ENCODE data around the gene ITGA5. TPM values are rescaled to one million over a fixed set of nuclear protein-coding genes. Genes with fewer than 3 reads are reported as not detected.

The ITGA5 gene
- total RNA-seq, 2 donors from 2014 or later = 31.8 to 32.1 TPM

DNA sequence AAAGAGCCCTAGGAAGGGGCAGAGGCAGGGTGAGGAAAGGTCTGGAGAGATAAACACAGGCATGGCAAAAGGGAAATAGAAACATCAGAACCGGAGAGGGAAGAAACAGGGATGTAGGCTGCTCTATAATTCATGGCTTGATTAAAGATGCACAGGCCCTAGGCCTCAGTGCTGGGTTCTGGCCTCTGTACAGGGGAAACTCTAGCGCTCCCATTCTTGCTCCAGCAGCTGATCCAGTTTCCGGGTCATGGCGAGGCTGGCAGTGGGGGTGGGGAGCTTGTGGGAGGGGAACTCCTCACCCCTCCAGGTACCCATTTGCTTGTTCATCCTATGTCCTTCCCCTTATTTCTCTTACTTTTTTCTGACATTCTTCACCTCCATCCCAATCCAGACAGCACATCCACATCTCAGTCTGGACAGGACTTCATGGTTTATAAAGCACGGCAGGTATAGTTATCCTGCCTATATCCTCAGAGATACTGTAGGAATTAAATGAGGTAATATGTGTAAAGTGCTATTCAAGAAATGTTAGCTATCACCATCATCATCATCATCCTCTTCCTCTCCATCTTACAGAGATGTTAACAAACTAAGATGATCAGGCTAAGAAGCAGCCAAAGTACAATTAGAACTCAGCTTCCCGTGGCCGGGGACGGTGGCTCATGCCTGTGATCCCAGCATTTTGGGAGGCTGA is 46.8 kb downstream of the ITGA5 start:
- Mint-ChIP-seq H3K4me3 (no peak overlapping the region), H3K27me3 (no peaks in the 10 kb centered on the region), H3K9me3 (no peaks in the 10 kb centered on the region), H3K4me1 (ENCODE audit: low read depth in 2 of 2) (peaks cover 22 to 27% of the 10 kb centered on the region in 2 donors), H3K36me3 (no peaks in the 10 kb centered on the region), H3K27ac (peak overlapping the region; percentile 19 to 47)
- ATAC-seq (no peak), DNase-seq (ENCODE audit: low spot score) (no peak)

DNA sequence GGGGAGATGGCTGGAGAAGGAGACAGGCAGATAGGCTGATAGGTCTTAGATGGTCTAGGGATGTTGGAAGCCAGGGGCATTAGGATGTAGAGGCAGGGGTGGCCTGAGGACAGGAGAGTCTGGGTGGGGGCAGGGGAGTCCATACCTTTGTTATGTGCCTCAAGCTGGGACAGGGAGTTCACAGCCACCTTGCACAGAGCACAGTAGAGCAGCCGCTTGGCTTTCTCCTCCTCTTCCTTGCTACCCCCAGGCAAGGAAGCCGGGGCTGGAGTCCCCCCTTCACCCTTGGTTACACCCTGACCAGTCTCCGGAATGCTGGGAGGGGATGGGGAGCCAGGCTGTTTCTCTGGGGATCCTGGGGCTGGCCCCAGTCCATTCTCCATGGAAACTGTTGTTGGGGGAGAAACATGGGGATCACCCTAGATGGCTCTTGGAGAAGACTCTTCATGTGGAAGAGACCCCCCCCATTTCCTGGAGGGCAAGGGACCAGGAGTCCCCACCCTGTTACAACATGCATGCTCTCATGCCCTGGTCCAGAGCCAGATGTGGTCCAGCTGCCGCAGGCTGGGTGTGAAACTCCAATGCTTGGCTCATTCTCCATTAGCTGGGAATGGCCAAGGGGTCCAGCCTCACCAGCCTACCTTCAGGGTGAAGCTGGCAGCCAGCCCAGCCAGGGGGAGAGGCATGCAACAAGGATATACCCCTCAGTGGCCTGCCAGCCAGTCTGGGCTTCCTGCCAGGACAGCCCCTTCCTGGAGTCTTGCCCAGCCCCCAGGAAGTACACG is 47.5 kb downstream of the ITGA5 start:
- ATAC-seq = no peak
- H3K27ac Mint-ChIP-seq = peak overlapping the region; percentile 31 to 47
- DNase-seq (ENCODE audit: low spot score) = no peak
- H3K4me3 Mint-ChIP-seq = no peak overlapping the region
- H3K36me3 Mint-ChIP-seq = no peaks in the 10 kb centered on the region
- H3K4me1 Mint-ChIP-seq (ENCODE audit: low read depth in 2 of 2) = peaks cover 22 to 30% of the 10 kb centered on the region in 2 donors
- H3K9me3 Mint-ChIP-seq = no peaks in the 10 kb centered on the region
- no peaks in the 10 kb centered on the region for H3K27me3 Mint-ChIP-seq

DNA sequence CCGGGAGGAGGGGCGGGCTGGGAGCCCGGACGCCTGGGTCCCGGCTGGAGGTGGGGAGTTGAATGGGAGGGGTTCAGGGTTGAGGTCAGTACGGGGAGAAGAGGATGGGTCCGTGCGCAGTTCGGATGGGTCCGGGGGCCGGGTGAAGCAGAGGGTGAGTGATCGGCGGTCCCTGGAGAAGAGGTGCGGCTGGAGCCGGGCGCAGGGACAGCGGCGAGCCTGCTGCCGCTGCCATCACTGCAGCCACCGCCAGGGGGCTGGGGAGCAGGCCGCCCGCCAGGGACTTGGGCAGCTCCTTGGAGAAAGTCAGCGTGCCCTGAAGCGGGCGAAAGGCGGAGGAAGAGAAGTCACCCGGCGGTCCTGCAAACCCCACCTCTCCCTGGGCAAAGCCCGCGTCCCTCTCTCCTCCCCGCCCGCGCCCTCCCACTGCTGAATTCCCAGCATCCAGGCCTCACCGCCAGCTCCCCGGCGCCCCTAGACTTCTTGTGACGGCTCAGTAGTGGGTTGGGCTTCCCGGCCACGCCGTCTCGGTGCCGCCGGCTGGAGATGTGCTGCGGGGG is 48.8 kb downstream of the ITGA5 start:
- H3K36me3 Mint-ChIP-seq = no peaks in the 10 kb centered on the region
- DNase-seq (ENCODE audit: low spot score) (peak; percentile 74), ATAC-seq (peak in 1 of 2 donors; percentile 68)
- no peaks in the 10 kb centered on the region for H3K9me3 Mint-ChIP-seq
- peak overlapping the region in 1 of 2 donors; percentile 31 for H3K27ac Mint-ChIP-seq
- H3K4me3 Mint-ChIP-seq = no peak overlapping the region
- H3K4me1 Mint-ChIP-seq (ENCODE audit: low read depth in 2 of 2) = peaks cover 22 to 30% of the 10 kb centered on the region in 2 donors
- H3K27me3 Mint-ChIP-seq = no peaks in the 10 kb centered on the region

DNA sequence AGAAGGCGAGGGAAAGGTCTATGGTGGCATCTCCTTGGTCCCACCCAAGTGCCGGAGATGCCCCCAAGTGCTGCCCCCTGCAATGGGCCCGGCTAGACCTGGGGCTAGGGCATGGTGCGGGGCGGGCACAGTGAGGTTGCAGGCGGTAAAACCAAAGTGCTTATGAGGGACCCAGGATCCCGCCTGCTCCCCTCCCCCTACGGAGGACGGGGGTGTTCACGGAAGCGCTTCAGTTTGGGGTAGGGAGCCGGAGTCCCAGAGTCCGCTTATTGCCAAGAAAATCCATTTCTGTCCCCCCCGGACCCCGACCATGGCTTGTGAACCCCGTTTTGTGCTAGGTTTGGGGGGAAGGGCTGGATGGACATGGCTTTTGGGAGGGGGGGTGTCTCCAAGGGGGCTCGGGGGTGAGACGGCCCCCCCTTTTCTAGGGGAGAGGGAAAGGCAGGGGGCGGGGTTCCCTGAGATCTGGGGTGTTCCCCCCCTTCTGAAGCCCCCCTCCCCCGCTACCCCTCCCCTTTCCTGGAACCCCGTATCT is 49.4 kb downstream of the ITGA5 start:
- Mint-ChIP-seq H3K36me3 (no peaks in the 10 kb centered on the region), H3K27ac (peak overlapping the region in 1 of 2 donors; percentile 2), H3K4me1 (ENCODE audit: low read depth in 2 of 2) (peaks cover 27 to 34% of the 10 kb centered on the region in 2 donors), H3K9me3 (no peaks in the 10 kb centered on the region), H3K4me3 (no peak overlapping the region), H3K27me3 (no peaks in the 10 kb centered on the region)
- no peak for ATAC-seq
- DNase-seq (ENCODE audit: low spot score) = peak; percentile 59

DNA sequence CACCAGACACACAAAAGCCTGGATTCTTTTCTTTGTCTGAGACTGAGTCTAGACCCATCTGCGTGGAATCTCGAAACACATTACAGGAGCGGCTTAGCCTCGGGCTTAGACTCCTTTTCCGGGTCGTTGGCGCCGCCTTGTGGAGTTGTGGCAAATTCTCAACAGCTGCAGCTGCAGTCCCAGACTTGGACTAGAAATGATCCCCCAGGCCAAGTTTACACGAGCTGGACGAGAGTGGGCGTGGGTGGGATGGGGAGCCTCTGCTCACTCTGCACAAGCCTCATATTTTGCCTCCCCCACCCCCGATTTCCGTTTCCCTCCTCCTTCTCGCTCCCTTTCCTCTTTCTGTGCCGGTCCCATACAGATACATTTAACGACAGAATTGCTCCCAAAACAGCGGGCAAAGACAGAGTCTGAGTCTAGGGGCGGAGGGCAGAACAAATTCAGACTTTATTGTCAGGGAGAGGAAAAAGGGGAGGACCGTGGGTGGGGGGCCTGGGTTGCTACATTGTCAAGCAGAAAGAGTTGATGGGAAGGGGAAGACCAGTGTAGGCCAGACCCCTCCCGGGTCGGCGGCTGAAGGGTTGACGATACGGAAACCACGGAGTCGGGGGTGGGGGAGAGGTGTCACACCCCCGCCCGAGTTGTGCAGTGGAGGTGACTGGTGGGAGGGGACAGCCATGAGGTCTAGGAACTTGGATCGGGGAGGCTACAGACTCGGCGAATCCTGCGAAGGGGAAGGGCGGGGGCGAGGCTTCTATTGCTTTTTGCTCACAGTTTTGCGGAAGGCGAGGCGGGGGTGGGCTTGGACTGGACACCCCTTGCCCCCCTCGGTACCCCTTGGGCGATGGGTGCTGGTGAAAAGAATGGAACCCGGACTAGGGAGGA is 50.1 kb downstream of the ITGA5 start:
- peak overlapping the region in 1 of 2 donors; percentile 2 for H3K27ac Mint-ChIP-seq
- H3K27me3 Mint-ChIP-seq = no peaks in the 10 kb centered on the region
- peaks cover 4% of the 10 kb centered on the region for H3K36me3 Mint-ChIP-seq
- H3K4me1 Mint-ChIP-seq (ENCODE audit: low read depth in 2 of 2) = peaks cover 34 to 41% of the 10 kb centered on the region in 2 donors
- no peak overlapping the region for H3K4me3 Mint-ChIP-seq
- ATAC-seq (peak; percentile 76 to 79), DNase-seq (ENCODE audit: low spot score) (peak; percentile 86)
- no peaks in the 10 kb centered on the region for H3K9me3 Mint-ChIP-seq

DNA sequence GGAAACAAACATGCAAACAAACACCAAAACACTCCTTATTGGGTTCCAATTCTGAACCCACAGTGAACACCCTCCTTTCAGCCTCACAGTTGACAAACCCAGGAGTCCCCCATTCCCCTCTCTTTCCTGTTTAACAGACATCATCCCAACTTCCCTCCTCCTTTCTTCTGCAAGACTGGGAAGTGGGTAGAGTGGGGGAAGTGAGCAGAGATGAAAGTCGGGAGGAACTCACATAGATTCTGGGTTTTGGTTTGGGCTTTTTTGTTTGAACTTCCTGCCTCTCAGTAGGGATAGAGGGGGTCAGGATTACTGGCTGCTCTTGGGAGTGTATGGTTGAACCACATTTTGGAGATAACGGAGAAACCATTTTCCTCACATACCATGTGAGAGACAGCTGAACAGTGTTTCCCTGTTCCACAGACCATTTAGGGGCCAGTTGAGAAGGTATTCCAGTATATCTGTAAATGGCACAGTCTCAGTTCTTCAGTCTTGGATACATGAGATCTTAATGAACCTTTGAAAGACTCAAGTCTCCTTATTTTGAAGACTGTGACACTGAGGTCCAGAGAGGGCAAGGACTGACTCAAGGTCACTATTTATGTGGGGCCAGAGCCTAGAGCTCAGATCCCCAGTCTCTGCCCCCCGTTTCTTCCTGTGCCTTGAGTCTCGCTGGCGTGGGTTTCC is 50.9 kb downstream of the ITGA5 start:
- H3K27ac Mint-ChIP-seq = peak overlapping the region in 1 of 2 donors; percentile 2
- ATAC-seq (peak in 1 of 2 donors; percentile 1), DNase-seq (ENCODE audit: low spot score) (no peak)
- peaks cover 6% of the 10 kb centered on the region for H3K36me3 Mint-ChIP-seq
- H3K4me3 Mint-ChIP-seq = no peak overlapping the region
- H3K27me3 Mint-ChIP-seq = no peaks in the 10 kb centered on the region
- H3K4me1 Mint-ChIP-seq (ENCODE audit: low read depth in 2 of 2) = peaks cover 42 to 48% of the 10 kb centered on the region in 2 donors
- no peaks in the 10 kb centered on the region for H3K9me3 Mint-ChIP-seq

DNA sequence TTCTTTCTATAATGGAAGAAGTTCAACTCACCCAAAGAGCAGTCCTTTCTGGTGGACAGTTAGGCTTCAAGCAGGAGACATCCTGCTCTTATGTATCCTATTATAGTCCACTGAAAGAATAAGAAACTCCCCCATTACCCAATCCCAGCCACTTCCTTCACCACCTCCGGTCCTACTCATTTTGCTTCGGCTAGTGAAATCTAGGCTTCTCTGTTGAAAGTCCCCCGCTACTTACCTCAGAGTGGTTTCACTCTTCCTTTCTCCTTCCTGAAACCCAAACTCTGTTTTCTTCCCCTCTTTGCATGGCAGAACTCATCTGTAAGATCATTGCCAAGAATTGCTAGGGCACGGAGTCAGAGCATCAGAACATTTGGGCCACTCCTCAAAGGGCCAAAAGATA is 54.7 kb downstream of the ITGA5 start, which contains the start of gene GPR84:
Gene GPR84 (minus strand): TSS at position 74 of the 400 bp plus-strand sequence. CDS start 635 bp downstream, outside the sequence.
- Mint-ChIP-seq H3K36me3 (peaks cover 6% of the 10 kb centered on the region), H3K4me1 (ENCODE audit: low read depth in 2 of 2) (peaks cover 50 to 55% of the 10 kb centered on the region in 2 donors), H3K9me3 (no peaks in the 10 kb centered on the region), H3K4me3 (peak within 1 kb of the TSS; percentile 96), H3K27me3 (no peaks in the 10 kb centered on the region), H3K27ac (peak within 1 kb of the TSS; percentile 86 to 98)
- DNase-seq (ENCODE audit: low spot score) = peak; percentile 85
- ATAC-seq = peak; percentile 87 to 89

DNA sequence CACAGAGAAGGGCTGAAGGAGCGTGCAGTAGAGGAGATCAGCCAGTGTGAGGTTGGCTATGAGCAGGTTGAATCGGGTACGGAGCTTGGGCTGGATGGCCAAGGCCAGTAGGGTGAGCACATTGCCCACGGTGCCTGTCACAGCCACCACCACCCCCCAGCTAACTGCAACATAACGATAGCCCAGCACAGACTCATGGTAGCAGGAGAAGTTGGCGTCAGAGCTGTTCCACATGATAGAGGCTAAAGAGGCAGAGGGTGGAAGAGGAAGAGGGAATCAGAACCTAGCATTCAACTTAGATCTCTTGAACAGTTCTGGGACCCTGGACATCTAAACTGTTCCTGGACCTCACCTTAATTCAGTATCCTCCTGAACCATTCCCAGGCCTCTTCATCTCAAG is 55.4 kb downstream of the ITGA5 start:
- peaks cover 44 to 47% of the 10 kb centered on the region in 2 donors for H3K4me1 Mint-ChIP-seq (ENCODE audit: low read depth in 2 of 2)
- no peaks in the 10 kb centered on the region for H3K9me3 Mint-ChIP-seq
- DNase-seq (ENCODE audit: low spot score) = no peak
- no peak for ATAC-seq
- H3K27me3 Mint-ChIP-seq = no peaks in the 10 kb centered on the region
- peak overlapping the region; percentile 86 to 98 for H3K27ac Mint-ChIP-seq
- peaks cover 6% of the 10 kb centered on the region for H3K36me3 Mint-ChIP-seq
- peak overlapping the region; percentile 96 for H3K4me3 Mint-ChIP-seq

DNA sequence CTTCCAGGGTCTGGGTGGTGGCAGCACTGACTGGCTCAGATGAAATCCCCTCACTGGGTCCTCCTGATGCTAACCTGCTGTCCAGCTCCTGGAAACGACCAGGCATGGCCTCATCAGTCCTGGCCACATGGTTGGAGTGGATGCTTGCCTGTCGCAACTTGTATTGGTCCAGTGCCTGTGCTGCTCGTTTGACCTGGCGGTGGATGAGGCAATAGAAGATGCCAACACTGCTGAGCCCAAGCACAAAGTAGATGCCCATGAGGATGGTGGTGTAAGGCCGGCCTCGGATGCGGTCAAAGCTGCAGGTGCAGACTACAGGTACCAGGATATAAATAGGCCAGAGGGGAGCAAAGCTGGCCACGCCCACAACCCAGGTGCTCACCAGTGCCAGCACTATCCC is 56.0 kb downstream of the ITGA5 start:
- Mint-ChIP-seq H3K4me3 (peak overlapping the region; percentile 96), H3K36me3 (peaks cover 6% of the 10 kb centered on the region), H3K4me1 (ENCODE audit: low read depth in 2 of 2) (peaks cover 38 to 41% of the 10 kb centered on the region in 2 donors), H3K9me3 (no peaks in the 10 kb centered on the region), H3K27ac (peak overlapping the region; percentile 86 to 98), H3K27me3 (no peaks in the 10 kb centered on the region)
- DNase-seq (ENCODE audit: low spot score) (no peak), ATAC-seq (no peak)

DNA sequence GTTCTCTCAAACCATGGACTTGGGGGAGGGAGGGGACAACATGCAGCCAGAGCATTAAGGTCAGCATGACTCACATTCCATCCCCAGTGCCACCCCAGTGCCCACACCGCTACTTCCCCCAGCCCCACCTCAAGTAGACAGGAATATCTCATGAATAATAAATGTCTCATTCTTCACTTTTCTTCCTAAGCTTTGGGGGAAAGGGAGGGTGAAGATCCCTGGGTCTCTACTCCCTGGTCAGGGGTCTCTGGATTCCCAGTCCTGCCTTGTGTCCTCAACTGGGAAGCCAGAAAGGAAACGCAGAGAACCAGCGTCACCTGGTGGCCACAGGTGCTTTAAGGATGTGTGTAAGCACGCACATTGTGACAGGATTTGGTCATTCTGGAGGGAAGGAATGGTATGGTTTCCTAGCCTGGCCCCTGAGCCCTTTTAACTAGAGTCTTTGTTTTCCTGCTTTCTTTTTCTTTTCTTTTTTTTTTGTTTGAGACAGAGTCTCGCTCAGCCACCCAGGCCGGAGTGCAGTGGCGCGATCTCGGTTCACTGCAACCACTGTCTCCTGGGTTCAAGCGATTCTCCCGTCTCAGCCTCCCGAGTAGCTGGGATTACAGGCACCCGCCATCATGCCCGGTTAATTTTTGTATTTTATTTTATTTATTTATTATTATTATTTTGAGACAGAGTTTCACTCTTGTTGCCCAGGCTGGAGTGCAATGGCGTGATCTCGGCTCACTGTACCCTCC is 58.2 kb downstream of the ITGA5 start:
- Mint-ChIP-seq H3K27ac (no peak overlapping the region), H3K4me3 (no peak overlapping the region), H3K36me3 (peaks cover 6% of the 10 kb centered on the region), H3K4me1 (ENCODE audit: low read depth in 2 of 2) (peaks cover 34 to 39% of the 10 kb centered on the region in 2 donors), H3K27me3 (no peaks in the 10 kb centered on the region), H3K9me3 (no peaks in the 10 kb centered on the region)
- no peak for DNase-seq (ENCODE audit: low spot score)
- ATAC-seq = no peak

DNA sequence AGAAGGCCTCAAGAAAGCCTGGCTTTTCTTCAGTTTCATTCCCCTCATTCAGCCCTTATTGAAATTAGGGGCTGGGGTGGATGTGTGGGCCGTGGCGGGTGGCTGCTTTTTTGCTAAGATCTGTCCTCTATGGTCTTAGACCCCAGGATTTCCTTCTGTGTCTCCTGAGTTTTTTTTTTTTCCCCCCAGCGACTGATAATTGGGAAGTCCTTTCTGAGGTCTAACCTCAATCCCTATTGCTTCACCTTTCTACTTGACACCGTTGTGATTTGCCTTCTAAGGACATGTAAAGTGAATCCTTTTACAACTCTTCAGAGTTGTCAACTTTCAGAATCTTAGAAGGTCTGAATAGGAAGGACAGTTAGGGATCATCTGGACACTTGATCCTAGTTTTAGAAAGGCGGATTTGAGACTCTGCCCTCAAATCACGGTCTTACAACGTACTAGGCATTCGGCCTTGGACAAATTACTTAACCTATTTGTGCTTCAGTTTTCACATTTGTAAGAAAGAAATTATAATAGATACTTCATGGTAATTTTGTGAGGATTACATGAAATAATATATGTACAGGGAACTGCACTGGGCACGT is 59.2 kb downstream of the ITGA5 start:
- Mint-ChIP-seq H3K27ac (no peak overlapping the region), H3K36me3 (peaks cover 6% of the 10 kb centered on the region), H3K9me3 (no peaks in the 10 kb centered on the region), H3K4me1 (ENCODE audit: low read depth in 2 of 2) (peaks cover 32 to 41% of the 10 kb centered on the region in 2 donors), H3K27me3 (no peaks in the 10 kb centered on the region), H3K4me3 (no peak overlapping the region)
- ATAC-seq = no peak
- DNase-seq (ENCODE audit: low spot score) = no peak
